PC-3 (cell line): Measurements from ENCODE around the gene DPF3. TPM values are rescaled to one million over a fixed set of nuclear protein-coding genes. Genes with fewer than 3 reads are reported as not detected.

Experiments
- ATAC-seq: fragments of 200-7000 bp; cut with Tn5 transposase; 2 replicates; pipeline ENCODE4 v1.9.1; 2020; ENCODE audit warnings: mild to moderate bottlenecking, moderate library complexity
- BruUV-seq: library from RNA; stranded (reverse); fragments of 400-500 nt; replicated peaks from 2 replicates; lab custom pipeline; 2021; lab: Mats Ljungman, UMichigan
- CTCF ChIA-PET: fragments of 300-600 bp; sonication (Branson Sonifier 250); formaldehyde crosslinking; loops from one replicate; lab custom pipeline; 2022; ENCODE audit warnings: antibody characterized with exemption; lab: Charles Lee
- POLR2A ChIA-PET: fragments of 300-600 bp; sonication (Branson Sonifier 250); formaldehyde crosslinking; loops from one replicate; lab custom pipeline; 2022; ENCODE audit warnings: antibody characterized with exemption; ENCODE audit not compliant: unreplicated experiment; lab: Charles Lee
- DNase-seq: peaks from one replicate; pipeline ENCODE4 v3.0.0-alpha.2; 2015
- H2AFZ ChIP-seq: fragments of 300-600 bp; sonication (generic); 2 replicates; pipeline ENCODE4 v1.6.0; 2016; ENCODE audit warnings: antibody characterized with exemption, low read length
- H3F3A ChIP-seq: fragments of 300-600 bp; sonication (generic); one replicate; pipeline ENCODE4 v1.6.0; 2017; ENCODE audit warnings: antibody characterized with exemption, low read length, control low read depth, mild to moderate bottlenecking; ENCODE audit not compliant: unreplicated experiment
- H3K27ac ChIP-seq: fragments of 300-600 bp; sonication (generic); 2 replicates; pipeline ENCODE4 v1.5.1; 2016; ENCODE audit warnings: mild to moderate bottlenecking, low read length
- H3K27me3 ChIP-seq: fragments of 300-600 bp; sonication (generic); 2 replicates; pipeline ENCODE4 v1.6.1; 2016; ENCODE audit warnings: low read length, mixed read lengths
- H3K36me3 ChIP-seq: fragments of 300-600 bp; sonication (generic); 2 replicates; pipeline ENCODE4 v1.6.1; 2016; ENCODE audit warnings: low read depth, mixed run types, low read length, mixed read lengths
- H3K4me1 ChIP-seq: fragments of 300-600 bp; sonication (generic); 2 replicates; pipeline ENCODE4 v1.5.1; 2016; ENCODE audit warnings: low read length; ENCODE audit not compliant: insufficient read depth
- H3K4me2 ChIP-seq: fragments of 300-600 bp; sonication (generic); 2 replicates; pipeline ENCODE4 v1.6.0; 2016; ENCODE audit warnings: low read length
- H3K4me3 ChIP-seq: fragments of 300-600 bp; sonication (generic); 2 replicates; pipeline ENCODE4 v1.5.1; 2016; ENCODE audit warnings: mild to moderate bottlenecking, low read length, mixed read lengths
- H3K79me2 ChIP-seq: fragments of 300-600 bp; sonication (generic); 2 replicates; pipeline ENCODE4 v1.6.1; 2017; ENCODE audit warnings: low read length, mixed read lengths
- H3K9ac ChIP-seq: fragments of 300-600 bp; sonication (generic); 2 replicates; pipeline ENCODE4 v1.6.0; 2016; ENCODE audit warnings: mild to moderate bottlenecking, low read length
- H3K9me2 ChIP-seq: fragments of 300-600 bp; sonication (generic); replicated peaks from 2 replicates; pipeline ENCODE4 v1.6.1; 2016; ENCODE audit warnings: mixed run types, low read length, mixed read lengths
- H3K9me3 ChIP-seq: fragments of 300-600 bp; sonication (generic); 2 replicates; pipeline ENCODE4 v1.6.1; 2016; ENCODE audit warnings: low read length, mixed read lengths
- H4K20me1 ChIP-seq: fragments of 300-600 bp; sonication (generic); 2 replicates; pipeline ENCODE4 v1.6.1; 2016; ENCODE audit warnings: low read length, mixed read lengths
- EZH2 ChIP-seq: fragments of 300-600 bp; sonication (generic); IDR thresholded peaks from one replicate; pipeline ENCODE4 v1.6.1; 2017; ENCODE audit warnings: antibody characterized with exemption, mild to moderate bottlenecking, low read length; ENCODE audit not compliant: unreplicated experiment
- EZH2phosphoT487 ChIP-seq: fragments of 300-600 bp; sonication (generic); IDR thresholded peaks from 2 replicates; pipeline ENCODE4 v1.6.1; 2018; ENCODE audit warnings: mild to moderate bottlenecking, antibody characterized with exemption, low read length, borderline replicate concordance
- intact Hi-C: fragments of 100-400 bp; cut with micrococcal nuclease; formaldehyde crosslinking; loops from 2 replicates; pipeline ENCODE4 v1.9.0; 2023
- total RNA-seq: library from RNA; depleted of rRNA; stranded (reverse); fragments of >200 nt; gene quantifications from 2 replicates; pipeline ENCODE4 v1.2.3, GENCODE V29; 2014
- TF ChIP-seq, protein P1 (sequence below): fragments of 300-600 bp; sonication (generic); conservative IDR thresholded peaks from 2 replicates; pipeline ENCODE4 v1.5.1; 2017; ENCODE audit warnings: antibody characterized with exemption, low read depth, mild to moderate bottlenecking, low read length

Gene DPF3
- total RNA-seq, 1 experiment from 2014 or later, result 16.6 TPM

DNA sequence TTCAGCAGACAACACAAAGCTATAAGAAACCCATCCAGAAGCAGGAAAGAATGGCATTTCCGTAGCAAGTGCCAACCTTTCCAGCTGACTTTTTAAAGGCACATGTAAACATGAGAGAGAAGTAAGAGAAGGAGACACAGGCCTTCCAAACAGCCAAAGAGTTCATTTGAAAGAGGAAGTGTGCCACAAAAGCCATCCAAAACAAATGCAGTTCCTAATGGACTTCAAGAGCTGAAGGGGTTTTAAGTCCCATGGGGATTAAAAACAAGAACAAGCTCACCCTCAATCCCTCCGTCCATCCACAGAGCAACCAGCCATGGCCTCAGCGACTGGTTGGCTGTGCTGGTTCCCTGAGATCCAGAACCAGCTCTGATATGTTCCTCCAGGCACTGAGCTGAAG lies 4.5 kb upstream of the DPF3 start:
- no peaks in the 10 kb centered on the region for H3K36me3 ChIP-seq
- no TSS peak for BruUV-seq
- no peak overlapping the region for H3K4me3 ChIP-seq
- no peak overlapping the region for H2AFZ ChIP-seq
- no peak overlapping the region for H3K9ac ChIP-seq
- intact Hi-C loops, result no loop called here
- H3K9me3 ChIP-seq, result no peaks in the 10 kb centered on the region
- ATAC-seq, result no peak
- no peak overlapping the region for H3K4me2 ChIP-seq
- TF ChIP-seq EZH2 (no peak), EZH2phosphoT487 (no peak)
- TF ChIP-seq, protein P1, sequence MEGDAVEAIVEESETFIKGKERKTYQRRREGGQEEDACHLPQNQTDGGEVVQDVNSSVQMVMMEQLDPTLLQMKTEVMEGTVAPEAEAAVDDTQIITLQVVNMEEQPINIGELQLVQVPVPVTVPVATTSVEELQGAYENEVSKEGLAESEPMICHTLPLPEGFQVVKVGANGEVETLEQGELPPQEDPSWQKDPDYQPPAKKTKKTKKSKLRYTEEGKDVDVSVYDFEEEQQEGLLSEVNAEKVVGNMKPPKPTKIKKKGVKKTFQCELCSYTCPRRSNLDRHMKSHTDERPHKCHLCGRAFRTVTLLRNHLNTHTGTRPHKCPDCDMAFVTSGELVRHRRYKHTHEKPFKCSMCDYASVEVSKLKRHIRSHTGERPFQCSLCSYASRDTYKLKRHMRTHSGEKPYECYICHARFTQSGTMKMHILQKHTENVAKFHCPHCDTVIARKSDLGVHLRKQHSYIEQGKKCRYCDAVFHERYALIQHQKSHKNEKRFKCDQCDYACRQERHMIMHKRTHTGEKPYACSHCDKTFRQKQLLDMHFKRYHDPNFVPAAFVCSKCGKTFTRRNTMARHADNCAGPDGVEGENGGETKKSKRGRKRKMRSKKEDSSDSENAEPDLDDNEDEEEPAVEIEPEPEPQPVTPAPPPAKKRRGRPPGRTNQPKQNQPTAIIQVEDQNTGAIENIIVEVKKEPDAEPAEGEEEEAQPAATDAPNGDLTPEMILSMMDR, result no peak
- H3K27ac ChIP-seq, result no peak overlapping the region
- no peaks in the 10 kb centered on the region for H3K27me3 ChIP-seq
- H4K20me1 ChIP-seq, result no peaks in the 10 kb centered on the region
- H3K4me1 ChIP-seq, result peaks cover 13% of the 10 kb centered on the region
- CTCF ChIA-PET, result interaction anchor here (0.6 kb wide), 1 partner anchor 390 kb away, joined by 6 read pairs; no protein-coding TSS in a partner anchor
- no peaks in the 10 kb centered on the region for H3F3A ChIP-seq
- H3K79me2 ChIP-seq, result peaks cover 4% of the 10 kb centered on the region; the same call in 1 of the 2 replicates
- POLR2A ChIA-PET, result no interaction called here
- no peaks in the 10 kb centered on the region for H3K9me2 ChIP-seq
- DNase-seq, result no peak

DNA sequence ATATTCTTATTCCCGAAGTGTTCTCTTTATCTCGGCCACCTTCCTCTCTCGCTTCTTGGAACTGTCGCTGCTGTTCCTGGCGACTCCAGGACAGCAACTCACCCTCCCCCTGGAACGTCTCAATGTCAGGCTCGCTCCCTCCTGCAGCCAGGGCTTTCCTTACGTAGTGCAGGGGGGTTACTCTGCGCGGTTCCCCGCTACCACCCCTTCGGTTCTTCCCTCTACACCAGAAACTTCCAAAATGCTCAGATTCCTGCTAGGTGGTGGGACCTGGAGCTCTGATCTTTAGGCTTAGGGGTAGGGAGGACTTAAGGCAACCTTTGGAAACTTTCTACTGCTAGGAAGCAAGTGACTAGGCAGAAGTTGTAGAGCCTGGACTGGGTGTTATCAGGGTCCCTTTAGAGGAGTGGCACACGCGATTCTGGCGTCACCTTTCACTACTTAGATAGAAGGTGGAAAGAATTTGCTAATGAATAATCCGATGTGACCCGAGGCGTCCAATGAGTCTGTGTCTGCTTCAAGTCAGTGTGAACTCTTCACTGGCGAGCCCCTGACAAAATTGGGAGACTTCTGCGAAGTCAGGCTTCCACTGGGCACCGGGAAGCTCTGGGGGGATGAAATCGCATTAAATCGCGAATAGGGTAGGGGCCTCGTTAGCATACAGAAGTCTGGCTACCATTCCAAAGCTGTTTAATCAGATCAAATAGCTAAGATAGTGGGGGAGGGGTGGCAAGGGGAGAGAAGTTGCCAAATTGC lies 900 bp upstream of the DPF3 start:
- Histone ChIP-seq H3K9ac (peak overlapping the region; percentile 51), H3K4me3 (peak overlapping the region; percentile 82), H3K36me3 (no peaks in the 10 kb centered on the region), H4K20me1 (peaks cover 8% of the 10 kb centered on the region; the same call in 1 of the 2 replicates), H3K4me2 (peak overlapping the region; percentile 95), H3F3A (no peaks in the 10 kb centered on the region), H3K9me2 (no peaks in the 10 kb centered on the region), H3K79me2 (peaks cover 41% of the 10 kb centered on the region), H3K27me3 (no peaks in the 10 kb centered on the region), H3K4me1 (peaks cover 25% of the 10 kb centered on the region), H3K27ac (peak overlapping the region; percentile 1; the same call in 1 of the 2 replicates), H2AFZ (peak overlapping the region; percentile 97), H3K9me3 (no peaks in the 10 kb centered on the region)
- ChIA-PET POLR2A (interaction anchor here (0.5 to 1.0 kb wide), 10 partner anchors 19 to 393 kb away, joined by 3 to 21 read pairs (median 4); partner anchors contain the start of gene RBM25), CTCF (interaction anchor here (0.7 to 2.1 kb wide), 11 partner anchors 10 to 381 kb away, joined by 3 to 20 read pairs (median 6); no protein-coding TSS in a partner anchor)
- TF ChIP-seq EZH2phosphoT487 (no peak), EZH2 (no peak)
- TF ChIP-seq, protein P1, result no peak
- TSS peak; percentile 95 for BruUV-seq
- ATAC-seq (peak; percentile 50), DNase-seq (peak; percentile 55)
- intact Hi-C loops, result loop anchor here (1.0 to 2.0 kb wide), 7 partner anchors 32 to 258 kb away; partner anchors contain the start of gene DCAF4

DNA sequence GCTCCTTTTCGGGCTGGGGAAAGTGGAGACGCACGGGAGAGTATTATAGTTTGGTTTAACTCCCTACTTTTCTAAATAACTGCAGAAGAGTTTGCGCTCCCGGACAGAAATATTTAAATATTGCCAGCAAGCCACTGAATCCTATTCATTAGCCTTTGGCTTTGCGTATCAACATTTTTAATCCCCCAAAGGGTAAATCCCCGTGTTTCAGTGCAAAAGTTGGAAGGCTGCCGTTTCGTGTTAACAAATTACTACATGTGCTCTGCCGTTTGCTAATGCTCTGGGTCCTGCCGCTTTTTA lies 372 bp upstream of the DPF3 start:
- Histone ChIP-seq H3K4me3 (peak overlapping the region; percentile 82), H3K9me2 (no peaks in the 10 kb centered on the region), H3K4me2 (peak overlapping the region; percentile 95), H3K4me1 (peaks cover 25% of the 10 kb centered on the region), H3K9ac (peak overlapping the region; percentile 51), H3K36me3 (no peaks in the 10 kb centered on the region), H3F3A (no peaks in the 10 kb centered on the region), H2AFZ (peak overlapping the region; percentile 97), H3K9me3 (no peaks in the 10 kb centered on the region), H3K27ac (peak overlapping the region; percentile 1; the same call in 1 of the 2 replicates), H4K20me1 (peaks cover 8% of the 10 kb centered on the region; the same call in 1 of the 2 replicates), H3K79me2 (peaks cover 46% of the 10 kb centered on the region), H3K27me3 (no peaks in the 10 kb centered on the region)
- DNase-seq (no peak), ATAC-seq (no peak)
- no TSS peak for BruUV-seq
- POLR2A ChIA-PET, result interaction anchor here (0.5 to 1.0 kb wide), 12 partner anchors 20 to 425 kb away, joined by 3 to 21 read pairs (median 3); partner anchors contain the start of gene RBM25
- TF ChIP-seq, protein P1, result no peak
- no peak for TF ChIP-seq EZH2
- no peak for TF ChIP-seq EZH2phosphoT487
- CTCF ChIA-PET, result interaction anchor here (0.5 to 2.1 kb wide), 13 partner anchors 10 to 380 kb away, joined by 3 to 20 read pairs (median 5); no protein-coding TSS in a partner anchor
- intact Hi-C loops, result loop anchor here (1.0 to 2.0 kb wide), 7 partner anchors 32 to 257 kb away; partner anchors contain the start of gene DCAF4
